ENCODE measurements around the gene HYDIN. TPM values are rescaled to one million over a fixed set of nuclear protein-coding genes. Genes with fewer than 3 reads are reported as not detected.

Gene HYDIN
- total RNA-seq, 4 donors from 2014 or later: 0.72 to 4.3 (median 1.2) TPM

DNA sequence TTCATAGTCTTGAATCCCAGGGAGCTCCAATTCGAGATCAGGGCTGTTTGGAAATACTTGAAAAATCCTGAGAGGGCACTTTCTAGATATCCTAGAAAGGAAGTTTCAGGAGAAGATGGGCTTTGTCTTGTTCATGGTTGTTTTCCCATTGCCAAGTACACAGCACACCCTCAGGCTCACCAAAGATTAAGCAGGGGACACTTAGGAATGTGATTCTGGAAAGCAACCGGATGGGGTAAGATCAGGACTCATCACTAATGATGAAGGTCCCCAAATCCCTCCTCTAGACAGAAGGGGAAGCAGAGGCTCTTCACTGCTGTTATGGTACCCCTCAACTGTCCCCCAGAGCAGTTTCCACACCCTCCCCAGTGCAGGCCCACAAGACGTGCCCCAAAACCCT, 470.3 kb downstream of the HYDIN start:
- DNase-seq (ENCODE audit: low spot score): no peak
- ATAC-seq (ENCODE audit: low FRiP score): no peak
- TF ChIP-seq, protein P1, sequence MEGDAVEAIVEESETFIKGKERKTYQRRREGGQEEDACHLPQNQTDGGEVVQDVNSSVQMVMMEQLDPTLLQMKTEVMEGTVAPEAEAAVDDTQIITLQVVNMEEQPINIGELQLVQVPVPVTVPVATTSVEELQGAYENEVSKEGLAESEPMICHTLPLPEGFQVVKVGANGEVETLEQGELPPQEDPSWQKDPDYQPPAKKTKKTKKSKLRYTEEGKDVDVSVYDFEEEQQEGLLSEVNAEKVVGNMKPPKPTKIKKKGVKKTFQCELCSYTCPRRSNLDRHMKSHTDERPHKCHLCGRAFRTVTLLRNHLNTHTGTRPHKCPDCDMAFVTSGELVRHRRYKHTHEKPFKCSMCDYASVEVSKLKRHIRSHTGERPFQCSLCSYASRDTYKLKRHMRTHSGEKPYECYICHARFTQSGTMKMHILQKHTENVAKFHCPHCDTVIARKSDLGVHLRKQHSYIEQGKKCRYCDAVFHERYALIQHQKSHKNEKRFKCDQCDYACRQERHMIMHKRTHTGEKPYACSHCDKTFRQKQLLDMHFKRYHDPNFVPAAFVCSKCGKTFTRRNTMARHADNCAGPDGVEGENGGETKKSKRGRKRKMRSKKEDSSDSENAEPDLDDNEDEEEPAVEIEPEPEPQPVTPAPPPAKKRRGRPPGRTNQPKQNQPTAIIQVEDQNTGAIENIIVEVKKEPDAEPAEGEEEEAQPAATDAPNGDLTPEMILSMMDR (IDR thresholded peaks at IDR 0.05): no peak

DNA sequence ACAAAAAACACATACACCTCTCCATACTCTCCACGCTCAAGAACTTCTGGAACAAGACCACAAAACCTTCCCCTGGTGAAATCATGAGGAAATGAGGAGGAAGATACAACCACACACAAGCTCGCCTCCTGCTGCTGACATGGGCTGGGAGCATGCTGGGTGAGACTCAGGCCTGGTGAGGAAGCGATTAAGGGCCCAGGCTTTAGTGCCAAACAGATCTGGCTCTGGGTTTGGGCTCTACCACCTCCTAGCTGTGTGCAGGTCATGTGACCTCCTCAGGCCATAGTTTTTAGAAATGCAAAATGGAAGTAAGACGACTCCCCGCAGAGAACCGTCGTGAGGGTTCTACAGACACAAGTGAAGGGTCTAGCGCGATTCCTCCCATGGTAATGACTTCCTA, 470.9 kb downstream of the HYDIN start:
- no peak for ATAC-seq (ENCODE audit: low FRiP score)
- TF ChIP-seq, protein P1 (IDR thresholded peaks at IDR 0.05): no peak
- no peak for DNase-seq (ENCODE audit: low spot score)

DNA sequence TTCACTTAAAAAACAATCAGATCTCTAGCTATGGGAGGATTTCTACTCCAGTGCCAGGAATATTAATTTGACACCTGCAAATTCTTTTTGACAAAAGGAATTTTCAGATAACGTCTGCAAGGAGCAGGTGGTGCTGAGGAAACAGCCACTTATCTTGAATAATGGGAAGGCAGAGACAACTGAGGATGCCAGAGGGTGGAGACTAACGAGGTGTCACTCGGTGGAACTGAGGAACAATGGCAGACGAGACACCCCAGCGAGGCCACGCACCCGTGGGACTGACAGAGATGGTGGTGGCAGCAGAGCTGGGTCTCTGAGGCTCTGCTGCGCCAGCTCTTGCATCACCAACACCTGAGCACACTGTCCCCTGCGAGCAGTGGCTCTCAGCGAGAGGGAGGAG, 471.7 kb downstream of the HYDIN start:
- TF ChIP-seq, protein P1 (IDR thresholded peaks at IDR 0.05): no peak
- ATAC-seq (ENCODE audit: low FRiP score) (no peak), DNase-seq (ENCODE audit: low spot score) (no peak)

Small RNA genes lying within 50 kb of the gene (small RNA-seq; reads per million reads assigned to genes)
- not detected for gene RNU6ATAC25P

Other genes with a start within 250 kb of the HYDIN start
- gene CMTR2, start 58.7 kb upstream of the HYDIN start, total RNA-seq: 10 to 100 TPM; 16.9 to 29.5 (median 21.5) TPM
- 100 to 1,000 TPM in 2 of 4 donors, 10 to 100 TPM in 2; 15.0 to 148 (median 105) TPM for gene CALB2, start 128.0 kb upstream of the HYDIN start, total RNA-seq
- not detected for gene TLE7, start 211.3 kb upstream of the HYDIN start, total RNA-seq
- gene ZNF23, start 231.5 kb upstream of the HYDIN start, total RNA-seq: 10 to 100 TPM in 1 of 4 donors, 1 to 10 TPM in 3; 4.1 to 10.1 (median 7.3) TPM